A549 treated with AZD2906 at 1 μM for 4 hours (cell line): ENCODE measurements around the gene ACKR1. TPM values are rescaled to one million over a fixed set of nuclear protein-coding genes. Genes with fewer than 3 reads are reported as not detected.

ENCODE experiments used
- total RNA-seq: library from RNA; stranded (reverse); fragments of 200-300 nt; extraction: Qiagen RNA extraction; gene quantifications from 5 replicates; pipeline ENCODE4 v1.2.3, GENCODE V29; 2022

Gene ACKR1
- 0.10 to 0.12 TPM in 2 of 5 replicates, not detected in the others for total RNA-seq

GRCh38 chr1:159204161-159205141, at the start of gene ACKR1:
ACKR1 (plus strand) TSS chr1:159204875; CDS start chr1:159204960, 85 bp downstream.

GRCh38 chr1:159171254-159171687, 33.4 kb upstream of the ACKR1 start, which contains the start of gene CADM3:
CADM3 (plus strand) TSS chr1:159171615; CDS start chr1:159171766, 151 bp downstream.

Other genes with a start within 250 kb of the ACKR1 start
- 2.4 to 3.7 TPM (median 3.0 TPM) in 5 replicates for gene IFI16, start 195.0 kb upstream of the ACKR1 start, total RNA-seq
- not detected in 5 replicates for gene AIM2, start 128.1 kb upstream of the ACKR1 start, total RNA-seq
- 0.10 to 0.14 TPM (median 0.13 TPM) in 5 replicates for gene CADM3, start 33.3 kb upstream of the ACKR1 start, total RNA-seq
- not detected in 5 replicates for gene FCER1A, start 97.5 kb downstream of the ACKR1 start, total RNA-seq
- gene OR10J4, start 227.3 kb downstream of the ACKR1 start, total RNA-seq = not detected in 5 replicates
- not detected in 5 replicates for gene OR10J1, start 234.8 kb downstream of the ACKR1 start, total RNA-seq